GM23338 (cell line): ENCODE results near the gene SP100. TPM values are rescaled to one million over a fixed set of nuclear protein-coding genes. Genes with fewer than 3 reads are reported as not detected.

Experiments used
- ATAC-seq: fragments of 200-7000 bp; cut with Tn5 transposase; 3 replicates; pipeline ENCODE4 v1.9.1; 2020
- DNase-seq: peaks from one replicate; pipeline ENCODE4 v3.0.0-alpha.2; 2015; ENCODE audit warnings: low spot score
- H2AFZ ChIP-seq: fragments of 200-600 bp; sonication (generic); 2 replicates; pipeline ENCODE4 v1.8.0; 2016; ENCODE audit warnings: antibody characterized with exemption, mild to moderate bottlenecking, moderate library complexity
- H3F3A ChIP-seq: fragments of 200-600 bp; sonication (generic); replicated peaks from 2 replicates; pipeline ENCODE4 v1.8.0; 2017; ENCODE audit warnings: antibody characterized with exemption, mixed run types, low read depth
- H3K27ac ChIP-seq: fragments of 200-600 bp; sonication (generic); 2 replicates; pipeline ENCODE4 v1.6.1; 2016; ENCODE audit warnings: low read depth
- H3K27me3 ChIP-seq: fragments of 200-600 bp; sonication (generic); 2 replicates; pipeline ENCODE4 v1.8.0; 2016; ENCODE audit warnings: mild to moderate bottlenecking, mixed run types, moderate library complexity; ENCODE audit not compliant: insufficient read depth
- H3K36me3 ChIP-seq: fragments of 200-600 bp; sonication (generic); 2 replicates; pipeline ENCODE4 v1.8.0; 2016; ENCODE audit warnings: mild to moderate bottlenecking; ENCODE audit not compliant: insufficient read depth
- H3K4me1 ChIP-seq: fragments of 200-600 bp; sonication (generic); 2 replicates; pipeline ENCODE4 v1.8.0; 2016; ENCODE audit warnings: mild to moderate bottlenecking, moderate library complexity; ENCODE audit not compliant: insufficient read depth
- H3K4me2 ChIP-seq: fragments of 200-600 bp; sonication (generic); 2 replicates; pipeline ENCODE4 v1.7.1; 2017; ENCODE audit warnings: mixed run types
- H3K4me3 ChIP-seq: fragments of 200-600 bp; sonication (generic); 2 replicates; pipeline ENCODE4 v1.6.1; 2016; ENCODE audit warnings: mixed run types
- H3K79me2 ChIP-seq: fragments of 200-600 bp; sonication (generic); replicated peaks from 2 replicates; pipeline ENCODE4 v1.8.0; 2017; ENCODE audit warnings: mild to moderate bottlenecking; ENCODE audit not compliant: insufficient read depth
- H3K9me2 ChIP-seq: fragments of 200-600 bp; sonication (generic); 2 replicates; pipeline ENCODE4 v1.8.0; 2017; ENCODE audit not compliant: insufficient read depth
- H4K20me1 ChIP-seq: fragments of 200-600 bp; sonication (generic); replicated peaks from 2 replicates; pipeline ENCODE4 v1.8.0; 2017; ENCODE audit warnings: mild to moderate bottlenecking; ENCODE audit not compliant: insufficient read depth
- H3K27ac Mint-ChIP-seq: 2 replicates; pipeline ENCODE4 v1.8.0; 2020; ENCODE audit warnings: inconsistent platforms, mild to moderate bottlenecking, moderate library complexity, mixed read lengths
- H3K27me3 Mint-ChIP-seq: 3 replicates; pipeline ENCODE4 v1.8.0; 2022; ENCODE audit warnings: low read depth, mild to moderate bottlenecking, moderate library complexity, mixed read lengths, inconsistent platforms; ENCODE audit not compliant: insufficient read depth, poor library complexity
- H3K36me3 Mint-ChIP-seq: 3 replicates; pipeline ENCODE4 v1.8.0; 2021; ENCODE audit warnings: low read depth, mild to moderate bottlenecking, inconsistent platforms, moderate library complexity, mixed read lengths
- H3K4me1 Mint-ChIP-seq: 3 replicates; pipeline ENCODE4 v1.8.0; 2020; ENCODE audit warnings: mild to moderate bottlenecking, inconsistent platforms, mixed read lengths
- H3K4me3 Mint-ChIP-seq: 3 replicates; pipeline ENCODE4 v1.8.0; 2021; ENCODE audit warnings: moderate library complexity, mild to moderate bottlenecking, inconsistent platforms, mixed read lengths
- H3K9me3 Mint-ChIP-seq: 3 replicates; pipeline ENCODE4 v1.8.0; 2020; ENCODE audit warnings: moderate library complexity, mild to moderate bottlenecking, inconsistent platforms, mixed read lengths
- CREB1 ChIP-seq: fragments of 250-450 bp; sonication (Bioruptor Pico); IDR thresholded peaks from 2 replicates; pipeline ENCODE4 v1.5.0; 2020; ENCODE audit warnings: low read depth, mild to moderate bottlenecking, moderate library complexity
- CTCF ChIP-seq, 2 experiments: fragments of 200-600 bp in 1 of 2; sonication (generic) in 1 of 2; conservative IDR thresholded peaks; 2 replicates each; pipeline versions ENCODE4 v1.5.1 to v1.6.1; 2016 to 2017; ENCODE audit warnings: antibody characterized with exemption in 2 of 2, low read depth in 2 of 2, mild to moderate bottlenecking in 2 of 2, moderate library complexity in 1 of 2
- ETS1 ChIP-seq: IDR thresholded peaks from 2 replicates; pipeline ENCODE4 v1.6.1; 2016; ENCODE audit warnings: antibody characterized with exemption
- EZH2 ChIP-seq: fragments of 200-600 bp; sonication (generic); IDR thresholded peaks from one replicate; pipeline ENCODE4 v1.8.0; 2017; ENCODE audit warnings: antibody characterized with exemption, mild to moderate bottlenecking, low read depth; ENCODE audit not compliant: unreplicated experiment
- EZH2phosphoT487 ChIP-seq: fragments of 200-600 bp; sonication (generic); IDR thresholded peaks from one replicate; pipeline ENCODE4 v1.8.1; 2018; ENCODE audit warnings: antibody characterized with exemption; ENCODE audit not compliant: unreplicated experiment
- JUNB ChIP-seq: IDR thresholded peaks from one replicate; pipeline ENCODE4 v1.6.1; 2016; ENCODE audit warnings: antibody characterized with exemption; ENCODE audit not compliant: unreplicated experiment
- NANOG ChIP-seq: IDR thresholded peaks from 2 replicates; pipeline ENCODE4 v1.6.1; 2016; ENCODE audit warnings: antibody characterized with exemption, borderline replicate concordance
- POLR2AphosphoS5 ChIP-seq: IDR thresholded peaks from 2 replicates; pipeline ENCODE4 v1.6.1; 2016; ENCODE audit warnings: antibody characterized with exemption, low read depth
- REST ChIP-seq: IDR thresholded peaks from one replicate; pipeline ENCODE4 v1.6.1; 2018; ENCODE audit warnings: antibody characterized with exemption; ENCODE audit not compliant: unreplicated experiment
- STAT1 ChIP-seq: IDR thresholded peaks from one replicate; pipeline ENCODE4 v1.6.1; 2016; ENCODE audit warnings: antibody characterized with exemption; ENCODE audit not compliant: unreplicated experiment
- ZNF114 ChIP-seq: fragments of 250-450 bp; sonication (Bioruptor Pico); IDR thresholded peaks from 2 replicates; pipeline ENCODE4 v1.5.0; 2020; ENCODE audit warnings: mild to moderate bottlenecking, moderate library complexity
- ZNF331 ChIP-seq: fragments of 250-450 bp; sonication (Bioruptor Pico); IDR thresholded peaks from 2 replicates; pipeline ENCODE4 v1.5.0; 2020; ENCODE audit warnings: low read depth, mild to moderate bottlenecking, moderate library complexity
- ZNF462 ChIP-seq: fragments of 250-450 bp; sonication (Bioruptor Pico); IDR thresholded peaks from 2 replicates; pipeline ENCODE4 v1.5.0; 2020; ENCODE audit warnings: mild to moderate bottlenecking, moderate library complexity
- polyA plus RNA-seq: library from polyadenylated mRNA; unstranded; fragments of >200 nt; fragmentation: Nextera tagmentation; extraction: Ambion mirVana; gene quantifications from 2 replicates; pipeline ENCODE4 v1.2.1, GENCODE V29; 2016
- total RNA-seq: library from RNA; depleted of rRNA; stranded (reverse); fragments of >200 nt; shearing (Covaris generic); gene quantifications from 2 replicates; pipeline ENCODE4 v1.2.3, GENCODE V29; 2014

SP100 gene
- total and polyA plus RNA-seq, 2 experiments from 2014 or later = 0.44 to 0.73 TPM

GRCh38 chr2:230589025-230589424 lies 173.0 kb downstream of the SP100 start:
- H3K79me2 ChIP-seq = no peaks in the 10 kb centered on the region
- Mint-ChIP-seq H3K27me3 (peaks cover 5% of the 10 kb centered on the region), H3K36me3 (no peaks in the 10 kb centered on the region; the same call in 2 of the 3 replicates), H3K4me1 (no peaks in the 10 kb centered on the region), H3K27ac (no peak overlapping the region), H3K4me3 (no peak overlapping the region), H3K9me3 (no peaks in the 10 kb centered on the region)
- H3K27ac ChIP-seq = no peak overlapping the region
- no peaks in the 10 kb centered on the region for H4K20me1 ChIP-seq
- H2AFZ ChIP-seq = no peak overlapping the region
- H3K4me3 ChIP-seq = no peak overlapping the region
- no peaks in the 10 kb centered on the region for H3K4me1 ChIP-seq
- H3K9me2 ChIP-seq = 0 out of 2 replicates have a peak, but pooled peaks cover 8% of the 10 kb centered on the region
- H3K27me3 ChIP-seq = no peaks in the 10 kb centered on the region
- no peak for DNase-seq
- TF ChIP-seq ETS1 (no peak), CREB1 (CRISPR knock-in tag) (no peak), STAT1 (no peak), ZNF114 (CRISPR knock-in tag) (no peak), EZH2phosphoT487 (no peak), POLR2AphosphoS5 (no peak), EZH2 (no peak), ZNF462 (CRISPR knock-in tag) (no peak), ZNF331 (no peak), REST (no peak), JUNB (no peak), NANOG (no peak), CTCF (conservative IDR thresholded peaks at IDR 0.05; ENCODE audit: low read depth in 2 of 2) (no peak)
- H3F3A ChIP-seq = no peaks in the 10 kb centered on the region
- no peak overlapping the region for H3K4me2 ChIP-seq
- ATAC-seq = no peak
- H3K36me3 ChIP-seq = no peaks in the 10 kb centered on the region
